ENCODE measurements around the gene RASD1.

The RASD1 gene

DNA sequence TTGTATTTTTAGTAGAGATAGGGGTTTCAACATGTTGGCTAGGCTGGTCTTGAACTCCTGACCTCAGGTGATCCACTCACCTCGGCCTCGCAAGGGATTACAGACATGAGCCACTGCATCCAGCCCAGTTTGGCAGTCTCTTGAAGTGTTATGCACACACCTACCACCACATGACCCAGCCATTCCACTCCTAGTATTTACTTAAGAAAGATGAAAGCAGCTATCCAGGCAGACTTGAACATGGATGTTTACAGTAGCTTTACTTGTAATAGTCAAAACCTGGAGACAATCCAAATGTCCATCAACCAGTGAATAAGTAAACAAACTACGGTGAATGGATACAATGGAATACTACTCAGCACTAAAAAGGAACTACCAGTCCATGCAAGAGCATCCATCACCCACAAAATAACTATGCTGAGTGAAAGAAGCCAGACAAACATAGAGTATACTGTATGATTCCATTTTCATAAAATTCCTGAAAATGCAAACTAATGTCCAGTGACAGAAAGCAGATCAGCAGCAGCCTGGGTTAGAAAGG is 37.8 kb upstream of the RASD1 start:
- Mint-ChIP-seq H3K4me3 (no peak overlapping the region), H3K27me3 (no peaks in the 10 kb centered on the region), H3K36me3 (no peaks in the 10 kb centered on the region), H3K9me3 (no peaks in the 10 kb centered on the region), H3K4me1 (peaks cover 0 to 1% of the 10 kb centered on the region in 2 donors), H3K27ac (no peak overlapping the region)
- DNase-seq (no peak), ATAC-seq (replicated peaks) (no peak)

DNA sequence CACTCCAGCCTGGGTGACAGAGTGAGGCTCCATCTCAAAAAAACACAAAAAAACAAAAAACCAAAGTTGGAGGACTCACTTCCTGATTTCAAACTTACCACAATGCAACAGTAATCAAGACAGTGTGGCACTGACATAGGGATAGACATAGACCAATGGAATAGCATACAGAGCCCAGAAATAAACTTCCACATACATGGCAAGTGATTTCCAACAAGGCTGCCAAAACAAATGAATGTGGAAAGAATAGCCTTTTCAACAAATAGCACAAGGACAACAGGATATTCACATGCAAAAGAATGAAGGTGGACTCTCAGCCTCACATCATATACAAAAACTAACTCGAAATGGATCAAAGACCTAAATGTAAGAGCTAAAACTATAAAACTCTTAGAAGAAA is 36.8 kb upstream of the RASD1 start:
- Mint-ChIP-seq H3K4me3 (no peak overlapping the region), H3K27ac (no peak overlapping the region), H3K36me3 (no peaks in the 10 kb centered on the region), H3K27me3 (no peaks in the 10 kb centered on the region), H3K9me3 (no peaks in the 10 kb centered on the region), H3K4me1 (peaks cover 0 to 1% of the 10 kb centered on the region in 2 donors)
- DNase-seq: no peak
- no peak for ATAC-seq (replicated peaks)

DNA sequence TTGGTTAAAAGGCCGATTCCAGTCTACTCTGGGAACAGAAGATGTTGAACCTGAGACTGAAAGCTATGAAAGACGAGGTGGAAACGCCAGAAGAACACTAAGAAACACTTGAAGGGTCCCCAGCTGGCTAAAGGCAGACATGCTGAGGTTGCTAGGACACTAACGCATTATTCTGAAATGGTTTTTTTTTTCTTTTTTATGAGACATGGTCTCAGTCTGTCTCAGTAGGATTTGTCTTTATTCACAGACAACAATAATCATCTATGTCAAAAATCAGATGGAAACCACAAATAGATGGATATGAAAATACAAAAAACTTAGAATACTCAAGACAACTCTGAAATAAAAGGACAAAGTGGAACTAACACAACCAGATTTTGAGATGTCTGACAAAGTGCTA is 35.0 kb upstream of the RASD1 start:
- Mint-ChIP-seq H3K27me3 (no peaks in the 10 kb centered on the region), H3K27ac (no peak overlapping the region), H3K9me3 (no peaks in the 10 kb centered on the region), H3K4me1 (peaks cover 0 to 1% of the 10 kb centered on the region in 2 donors), H3K4me3 (no peak overlapping the region), H3K36me3 (no peaks in the 10 kb centered on the region)
- DNase-seq (no peak), ATAC-seq (replicated peaks) (no peak)

DNA sequence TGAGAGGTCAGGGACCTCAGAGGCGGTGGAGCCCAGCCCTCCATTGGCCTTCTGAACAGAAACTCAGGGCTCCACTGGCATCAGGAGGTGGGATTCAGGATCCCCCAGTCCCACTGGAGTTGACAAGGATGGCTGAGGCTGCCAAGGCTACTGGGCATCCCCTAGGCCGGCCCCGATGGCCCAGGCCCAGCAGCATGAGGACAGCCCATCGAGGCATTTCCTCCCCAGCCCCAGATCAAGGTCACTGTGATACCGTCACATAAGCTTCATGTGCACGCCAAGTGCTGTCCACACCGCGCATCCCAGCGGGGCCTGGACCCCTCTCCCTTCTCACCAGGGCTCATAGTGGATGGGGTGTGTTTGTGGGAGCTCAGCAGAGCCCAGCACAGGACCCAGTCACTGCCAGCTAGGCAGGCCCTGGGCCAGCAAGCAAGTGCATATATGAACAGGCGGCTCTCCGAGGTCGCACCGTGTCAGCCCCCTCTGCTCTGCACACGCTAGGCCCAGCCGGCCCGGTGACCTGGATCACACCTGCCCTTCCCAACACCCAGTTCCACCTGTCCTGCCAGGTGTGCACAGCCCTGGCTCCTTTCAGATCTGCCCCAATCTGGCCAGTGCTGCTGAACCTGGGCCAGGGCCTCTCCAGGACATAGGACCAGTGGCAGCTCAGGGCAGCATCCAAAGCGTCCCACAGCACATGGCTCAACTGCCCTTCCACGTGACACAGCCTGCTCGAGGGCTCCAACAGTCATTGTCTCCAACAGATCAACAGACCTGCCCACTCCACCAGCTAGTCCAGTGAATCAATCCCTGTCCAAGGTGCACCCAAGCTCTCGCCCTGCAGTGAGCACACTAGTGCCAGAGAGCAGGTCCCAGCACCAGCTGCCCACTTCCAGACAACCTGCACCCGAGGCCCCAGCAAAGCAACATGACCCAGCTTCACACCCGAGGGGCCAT is 32.8 kb upstream of the RASD1 start:
- ATAC-seq (replicated peaks) (no peak), DNase-seq (no peak)
- Mint-ChIP-seq H3K4me3 (no peak overlapping the region), H3K36me3 (no peaks in the 10 kb centered on the region), H3K9me3 (no peaks in the 10 kb centered on the region), H3K27ac (no peak overlapping the region), H3K27me3 (no peaks in the 10 kb centered on the region), H3K4me1 (peaks cover 0 to 1% of the 10 kb centered on the region in 2 donors)

DNA sequence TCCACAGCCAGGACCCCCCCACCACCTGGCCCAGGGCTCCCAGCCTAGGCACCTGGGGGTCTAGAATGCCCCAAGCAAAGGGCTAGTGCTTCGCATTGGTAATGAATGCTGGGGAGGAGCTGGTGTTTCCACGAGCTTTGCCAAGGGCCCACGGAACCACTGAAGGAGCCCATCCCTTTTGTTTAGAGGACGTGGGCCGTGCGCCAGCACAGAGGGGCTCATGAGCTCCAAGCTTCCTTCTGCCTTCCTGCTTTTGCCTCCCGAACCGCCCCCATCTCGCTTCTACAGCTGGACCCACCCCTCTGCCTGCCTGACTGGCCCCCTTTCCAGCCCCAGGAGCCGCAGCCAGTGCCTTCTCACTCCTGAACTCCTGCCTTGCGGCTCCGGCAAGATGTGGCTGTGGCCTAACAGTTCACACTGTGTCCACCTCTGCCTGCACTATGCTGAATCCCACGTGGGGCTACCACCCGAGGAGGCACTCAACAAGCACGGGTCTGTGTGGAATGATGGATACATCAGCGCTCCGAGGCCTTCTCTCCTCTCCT is 31.8 kb upstream of the RASD1 start:
- H3K27ac Mint-ChIP-seq: no peak overlapping the region
- H3K27me3 Mint-ChIP-seq: no peaks in the 10 kb centered on the region
- no peak overlapping the region for H3K4me3 Mint-ChIP-seq
- no peak for DNase-seq
- ATAC-seq (replicated peaks): no peak
- no peaks in the 10 kb centered on the region for H3K9me3 Mint-ChIP-seq
- H3K36me3 Mint-ChIP-seq: no peaks in the 10 kb centered on the region
- peaks cover 0 to 1% of the 10 kb centered on the region in 2 donors for H3K4me1 Mint-ChIP-seq

DNA sequence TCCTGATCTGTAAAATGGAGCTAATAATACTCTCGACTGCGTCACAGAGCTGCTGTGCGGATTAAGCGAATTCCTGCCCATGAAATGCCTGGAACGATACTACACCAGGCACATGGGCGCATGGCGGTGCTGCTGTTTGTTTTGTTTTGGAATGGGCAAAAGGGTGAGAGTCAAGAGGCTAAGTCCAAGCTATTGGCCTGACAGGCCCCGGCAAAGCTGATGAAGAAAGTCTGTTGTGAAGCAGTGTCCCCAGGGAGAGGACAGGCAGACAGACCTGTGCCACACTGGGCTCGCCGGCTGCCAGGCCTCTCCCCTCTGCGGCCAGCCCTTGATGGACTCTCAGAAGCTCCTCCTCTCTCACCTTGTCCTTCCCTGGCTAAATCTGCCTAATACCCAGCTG is 31.3 kb upstream of the RASD1 start:
- no peak for DNase-seq
- Mint-ChIP-seq H3K27me3 (no peaks in the 10 kb centered on the region), H3K4me3 (no peak overlapping the region), H3K9me3 (no peaks in the 10 kb centered on the region), H3K27ac (no peak overlapping the region), H3K36me3 (no peaks in the 10 kb centered on the region), H3K4me1 (no peaks in the 10 kb centered on the region)
- ATAC-seq (replicated peaks): no peak

DNA sequence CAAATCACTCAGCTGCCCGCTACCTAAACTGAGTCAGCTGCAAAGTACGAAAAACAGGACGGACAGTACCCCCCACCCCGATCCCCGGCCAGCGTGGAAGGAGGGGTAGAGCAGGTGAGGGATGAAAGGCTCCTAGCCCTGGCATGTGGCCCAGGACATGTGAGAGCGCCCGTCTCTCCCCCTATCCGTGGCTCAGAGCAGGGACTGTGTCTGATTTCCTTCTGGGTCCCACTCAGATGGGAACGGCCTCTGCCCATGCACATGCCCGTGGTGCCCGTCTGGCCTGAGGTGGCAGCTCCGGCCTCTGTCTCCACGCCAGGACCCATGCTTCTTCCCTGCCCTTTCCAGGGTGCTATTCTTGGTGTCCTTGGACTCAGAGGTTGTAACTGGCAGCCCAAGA is 30.2 kb upstream of the RASD1 start:
- DNase-seq: no peak

DNA sequence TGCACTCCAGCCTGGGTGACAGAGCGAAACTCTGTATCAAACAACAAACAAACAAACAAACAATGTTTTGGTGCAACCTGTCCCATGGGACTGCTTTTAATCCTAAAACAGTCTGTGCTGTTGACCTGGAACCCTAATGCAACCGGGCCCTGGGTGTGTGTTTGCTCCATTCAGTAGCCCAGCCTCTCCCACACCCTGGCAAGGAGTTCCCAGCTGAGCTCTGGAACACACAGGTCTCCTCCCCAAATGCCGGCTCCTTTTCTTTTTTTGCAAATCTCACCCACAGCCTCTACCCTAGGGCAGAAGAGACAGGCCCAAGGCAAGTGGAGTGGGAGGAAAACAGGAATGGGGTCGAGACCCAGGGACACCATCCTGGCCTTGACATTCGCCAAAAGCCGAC is 29.8 kb upstream of the RASD1 start:
- H3K27me3 Mint-ChIP-seq: no peaks in the 10 kb centered on the region
- no peak overlapping the region for H3K27ac Mint-ChIP-seq
- H3K4me1 Mint-ChIP-seq: no peaks in the 10 kb centered on the region
- DNase-seq: no peak
- ATAC-seq (replicated peaks): no peak
- H3K4me3 Mint-ChIP-seq: no peak overlapping the region
- H3K36me3 Mint-ChIP-seq: no peaks in the 10 kb centered on the region
- H3K9me3 Mint-ChIP-seq: no peaks in the 10 kb centered on the region

More for the DNA sequence above, 30.2 kb upstream of the RASD1 start:
- H3K9me3 Mint-ChIP-seq: no peaks in the 10 kb centered on the region
- H3K27me3 Mint-ChIP-seq: no peaks in the 10 kb centered on the region
- ATAC-seq (replicated peaks): no peak
- H3K4me3 Mint-ChIP-seq: no peak overlapping the region
- H3K4me1 Mint-ChIP-seq: no peaks in the 10 kb centered on the region
- no peaks in the 10 kb centered on the region for H3K36me3 Mint-ChIP-seq
- no peak overlapping the region for H3K27ac Mint-ChIP-seq

DNA sequence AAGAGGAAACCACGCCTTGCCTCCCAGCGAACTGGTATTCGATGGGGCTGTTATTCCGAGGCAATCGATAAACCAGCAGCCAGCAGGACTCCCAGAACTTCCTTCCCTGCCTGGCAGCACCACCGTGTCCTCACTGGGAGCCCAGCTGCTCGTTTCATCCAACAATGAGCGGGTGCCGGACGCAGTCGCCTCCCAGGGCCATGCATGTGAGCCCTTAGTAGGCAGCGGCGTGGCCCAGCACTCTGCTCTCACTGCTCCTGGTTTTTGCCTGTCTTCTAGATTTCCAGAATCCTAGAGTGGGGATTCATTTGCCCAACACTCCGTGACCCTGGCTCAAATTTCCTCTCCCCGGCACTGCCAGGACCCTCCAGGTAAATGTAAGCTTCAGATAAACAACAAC is 29.1 kb upstream of the RASD1 start:
- DNase-seq (no peak), ATAC-seq (replicated peaks) (no peak)
- no peaks in the 10 kb centered on the region for H3K9me3 Mint-ChIP-seq
- H3K4me1 Mint-ChIP-seq: no peaks in the 10 kb centered on the region
- H3K36me3 Mint-ChIP-seq: peaks cover 0 to 6% of the 10 kb centered on the region in 2 donors
- no peaks in the 10 kb centered on the region for H3K27me3 Mint-ChIP-seq
- no peak overlapping the region for H3K27ac Mint-ChIP-seq
- no peak overlapping the region for H3K4me3 Mint-ChIP-seq

DNA sequence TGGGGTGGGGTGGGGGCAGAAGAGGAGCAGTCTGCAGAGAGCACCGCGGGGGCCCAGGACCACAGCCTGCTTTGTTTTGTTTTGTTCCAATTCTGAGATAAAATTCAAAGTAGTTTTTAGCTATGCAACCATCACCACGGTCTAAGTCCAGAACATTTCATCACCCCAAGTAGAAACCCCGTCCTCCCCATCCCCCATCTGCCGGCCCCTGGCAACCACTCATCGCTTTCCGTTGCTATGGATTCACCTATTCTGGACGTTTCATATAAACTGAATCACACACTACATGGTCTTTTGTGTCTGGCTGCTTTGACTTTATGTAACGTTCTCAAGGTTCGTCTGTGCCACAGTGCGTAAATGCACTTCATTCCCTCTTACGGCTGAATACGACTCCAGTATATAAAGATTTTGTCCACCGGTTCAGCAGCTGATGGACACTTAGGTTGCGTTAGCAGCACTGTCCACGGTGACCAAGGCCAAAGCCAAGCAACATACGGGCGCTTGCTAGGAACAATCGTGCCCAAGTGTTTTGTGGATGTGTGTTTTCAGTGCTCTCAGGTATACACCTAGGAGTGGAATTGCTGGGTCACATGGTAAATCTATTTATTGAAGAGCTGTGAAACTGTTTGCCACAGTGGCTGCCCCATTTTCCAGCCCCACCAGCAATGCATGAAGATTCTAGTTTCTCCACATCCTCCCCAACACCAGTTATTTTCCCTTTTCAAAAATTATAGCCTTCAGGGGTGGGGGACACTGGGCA is 27.7 kb upstream of the RASD1 start:
- Mint-ChIP-seq H3K27me3 (no peaks in the 10 kb centered on the region), H3K4me3 (no peak overlapping the region), H3K4me1 (no peaks in the 10 kb centered on the region), H3K9me3 (no peaks in the 10 kb centered on the region), H3K36me3 (peaks cover 0 to 9% of the 10 kb centered on the region in 2 donors), H3K27ac (no peak overlapping the region)
- ATAC-seq (replicated peaks) (no peak), DNase-seq (no peak)

DNA sequence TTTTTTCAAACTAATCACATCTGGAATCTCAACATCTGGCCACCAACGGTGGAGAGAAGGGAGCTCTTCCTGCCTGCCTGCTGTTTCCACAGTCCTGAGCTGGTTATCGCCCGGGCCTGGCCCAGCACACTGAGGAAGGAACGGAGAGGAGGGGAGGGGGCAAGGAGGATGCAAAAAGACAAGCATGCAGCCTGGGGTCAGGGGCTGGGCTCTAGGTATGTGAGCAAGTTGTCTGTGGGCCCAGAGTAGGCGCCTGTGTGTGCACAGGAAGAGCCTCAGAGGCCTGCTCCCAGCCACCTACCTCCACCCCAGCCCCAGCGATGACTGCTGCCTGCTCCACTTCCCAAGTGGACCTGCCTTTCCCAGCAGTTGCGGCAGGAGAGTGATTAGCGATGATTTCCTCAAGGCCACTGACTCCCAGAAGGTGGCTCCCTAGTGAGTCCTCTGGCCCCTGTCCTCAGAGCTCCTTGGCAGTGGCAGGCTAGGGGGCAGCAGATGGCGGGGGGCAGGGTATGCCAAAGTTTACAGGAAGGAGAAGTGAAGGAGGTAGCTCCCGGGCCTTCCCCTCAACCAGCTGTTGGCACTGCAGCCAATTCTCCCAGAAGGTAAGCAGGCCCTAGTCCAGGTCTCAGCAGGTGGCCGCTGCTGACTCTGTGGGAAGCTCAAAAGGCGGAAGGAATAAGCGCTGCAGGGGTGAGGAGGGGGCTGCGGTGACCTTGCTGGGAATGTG is 27.0 kb upstream of the RASD1 start:
- Mint-ChIP-seq H3K4me1 (no peaks in the 10 kb centered on the region), H3K27me3 (no peaks in the 10 kb centered on the region), H3K9me3 (no peaks in the 10 kb centered on the region), H3K4me3 (no peak overlapping the region), H3K27ac (no peak overlapping the region), H3K36me3 (peaks cover 4 to 12% of the 10 kb centered on the region in 2 donors)
- no peak for DNase-seq
- no peak for ATAC-seq (replicated peaks)

DNA sequence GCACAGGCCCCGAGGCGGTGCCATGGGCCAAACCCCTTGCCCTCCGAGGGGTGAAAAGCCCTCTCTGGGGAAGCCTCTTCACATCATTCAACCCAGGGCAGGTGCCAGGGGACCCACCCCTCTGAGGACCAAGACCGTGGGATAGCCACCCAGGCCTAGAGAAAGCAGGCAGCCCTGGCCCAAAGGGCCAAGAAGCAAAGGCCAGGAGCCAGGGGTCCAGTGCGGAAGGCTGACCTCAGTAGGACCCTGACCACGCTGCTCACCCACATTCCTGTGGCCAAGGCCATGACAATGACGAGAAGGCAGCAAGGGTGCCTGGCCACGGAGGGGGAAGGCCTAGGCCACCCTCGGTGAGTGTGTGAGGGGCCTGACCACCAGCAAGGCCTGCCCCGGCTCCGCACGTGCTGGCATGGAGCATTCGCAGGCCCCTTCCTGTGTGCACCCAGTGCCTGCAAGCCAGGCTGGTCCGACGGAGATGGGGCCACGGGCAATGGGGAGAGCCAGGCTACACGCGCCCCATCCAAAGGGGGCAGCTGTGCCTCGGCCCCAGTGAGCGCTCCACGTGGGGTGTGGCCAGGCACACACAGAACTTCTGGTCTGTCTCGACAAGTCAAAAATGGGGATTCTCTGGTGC is 24.5 kb upstream of the RASD1 start:
- H3K9me3 Mint-ChIP-seq: no peaks in the 10 kb centered on the region

DNA sequence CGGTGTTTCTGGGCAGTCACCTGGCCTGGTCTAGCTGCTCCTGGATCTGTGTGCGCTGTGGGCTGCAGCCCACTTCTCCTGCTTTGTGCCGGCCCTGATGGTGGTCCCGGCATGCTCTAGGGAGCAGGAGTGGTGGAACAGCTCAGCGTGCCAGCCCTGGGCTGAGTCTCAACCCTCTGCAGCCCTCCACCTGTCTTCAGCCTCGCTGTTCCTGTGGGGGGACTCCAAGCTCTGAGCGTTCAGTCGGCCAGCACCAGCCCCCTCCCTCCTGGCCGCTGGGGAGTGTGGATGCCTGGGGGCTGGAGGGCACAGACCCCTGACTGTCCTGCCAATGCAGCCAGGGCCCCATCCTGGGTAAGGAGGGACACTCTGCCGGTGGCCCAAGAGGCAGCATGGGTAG is 23.7 kb upstream of the RASD1 start:
- H3K4me3 Mint-ChIP-seq: no peak overlapping the region
- H3K36me3 Mint-ChIP-seq: peaks cover 4 to 12% of the 10 kb centered on the region in 2 donors
- no peak for ATAC-seq (replicated peaks)
- H3K27ac Mint-ChIP-seq: no peak overlapping the region
- no peaks in the 10 kb centered on the region for H3K4me1 Mint-ChIP-seq
- DNase-seq: no peak
- H3K27me3 Mint-ChIP-seq: no peaks in the 10 kb centered on the region
- H3K9me3 Mint-ChIP-seq: no peaks in the 10 kb centered on the region

More for the DNA sequence above, 24.5 kb upstream of the RASD1 start:
- Mint-ChIP-seq H3K4me3 (no peak overlapping the region), H3K27me3 (no peaks in the 10 kb centered on the region), H3K27ac (no peak overlapping the region), H3K36me3 (peaks cover 4 to 12% of the 10 kb centered on the region in 2 donors), H3K4me1 (no peaks in the 10 kb centered on the region)
- ATAC-seq (replicated peaks): no peak
- DNase-seq: no peak
